ENCODE results near the gene GLDN. TPM values are rescaled to one million over a fixed set of nuclear protein-coding genes. Genes with fewer than 3 reads are reported as not detected.

The GLDN gene
- total and polyA plus RNA-seq, 2 experiments from 2014 or later = 0.29 to 2.8 TPM

GRCh38 chr15:51303462-51303980 is 37.9 kb upstream of the GLDN start:
- Histone ChIP-seq H3K9me3 (ENCODE audit: low read depth) (no peaks in the 10 kb centered on the region), H3K79me2 (ENCODE audit: insufficient read depth) (no peaks in the 10 kb centered on the region), H3K27ac (no peak overlapping the region), H3K4me3 (no peak overlapping the region), H3K36me3 (ENCODE audit: low read depth) (no peaks in the 10 kb centered on the region), H3K9me2 (ENCODE audit: insufficient read depth) (no peaks in the 10 kb centered on the region), H3F3A (ENCODE audit: insufficient read depth) (no peaks in the 10 kb centered on the region), H3K4me2 (ENCODE audit: unreplicated experiment) (no peak overlapping the region), H2AFZ (no peak overlapping the region), H4K20me1 (ENCODE audit: insufficient read depth) (no peaks in the 10 kb centered on the region), H3K27me3 (replicated peaks; ENCODE audit: insufficient read depth) (no peaks in the 10 kb centered on the region), H3K4me1 (ENCODE audit: insufficient read depth) (no peaks in the 10 kb centered on the region), H3K9ac (no peak overlapping the region)
- in situ Hi-C loops (cut with MboI) = no loop called here
- 60 to 63% methylated on average over 2 of the region's 2 CpGs for WGBS, 2 experiments (ENCODE audit: low coverage in 1 of 2, low lambda C conversion rate in 2 of 2, missing lambda C conversion rate in 2 of 2)
- TF ChIP-seq EZH2 (IDR thresholded peaks at IDR 0.05; ENCODE audit: insufficient read depth, poor library complexity, severe bottlenecking) = no peak
- TF ChIP-seq EZH2phosphoT487 (IDR thresholded peaks at IDR 0.05; ENCODE audit: insufficient read depth, low read depth) = no peak
- no peak for DNase-seq

GRCh38 chr15:51307325-51307724 is 34.1 kb upstream of the GLDN start:
- TF ChIP-seq EZH2 (IDR thresholded peaks at IDR 0.05; ENCODE audit: insufficient read depth, poor library complexity, severe bottlenecking) = no peak
- TF ChIP-seq EZH2phosphoT487 (IDR thresholded peaks at IDR 0.05; ENCODE audit: insufficient read depth, low read depth) = no peak
- H3K9ac ChIP-seq = no peak overlapping the region
- H3K9me3 ChIP-seq (ENCODE audit: low read depth) = no peaks in the 10 kb centered on the region
- H3K9me2 ChIP-seq (ENCODE audit: insufficient read depth) = no peaks in the 10 kb centered on the region
- peaks cover 14% of the 10 kb centered on the region for H3K4me1 ChIP-seq (ENCODE audit: insufficient read depth)
- in situ Hi-C loops (cut with MboI) = no loop called here
- H3K4me2 ChIP-seq (ENCODE audit: unreplicated experiment) = no peak overlapping the region
- WGBS, 2 experiments (ENCODE audit: low coverage in 1 of 2, low lambda C conversion rate in 2 of 2, missing lambda C conversion rate in 2 of 2) = 37 to 40% methylated on average over 3 of the region's 3 CpGs
- H3K4me3 ChIP-seq = no peak overlapping the region
- H3K27ac ChIP-seq = no peak overlapping the region
- H4K20me1 ChIP-seq (ENCODE audit: insufficient read depth) = no peaks in the 10 kb centered on the region
- no peaks in the 10 kb centered on the region for H3K36me3 ChIP-seq (ENCODE audit: low read depth)
- no peaks in the 10 kb centered on the region for H3K27me3 ChIP-seq (replicated peaks; ENCODE audit: insufficient read depth)
- peaks cover 16% of the 10 kb centered on the region for H3F3A ChIP-seq (ENCODE audit: insufficient read depth)
- DNase-seq = peak; percentile 18
- no peak overlapping the region for H2AFZ ChIP-seq
- no peaks in the 10 kb centered on the region for H3K79me2 ChIP-seq (ENCODE audit: insufficient read depth)

DNA sequence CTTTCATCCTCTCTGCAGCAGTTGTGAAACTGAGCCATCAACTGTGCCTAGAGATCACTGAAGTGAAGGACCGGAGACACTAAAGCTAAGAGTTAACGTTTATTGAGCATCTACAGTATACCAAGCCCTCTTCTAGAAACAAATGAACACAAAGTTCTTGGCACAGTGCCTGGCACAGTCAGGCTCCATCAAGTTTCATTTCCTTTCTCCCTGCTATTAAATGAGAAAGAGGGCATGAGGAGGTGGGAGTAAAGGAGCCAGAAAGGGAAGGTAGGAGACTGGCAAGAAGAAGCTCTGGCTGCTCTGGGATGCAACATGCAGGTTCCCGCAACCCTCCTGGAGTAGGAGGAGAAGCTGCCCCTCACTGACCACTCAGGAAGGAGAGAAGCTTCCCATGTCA is 33.6 kb upstream of the GLDN start:
- Histone ChIP-seq H3K4me2 (ENCODE audit: unreplicated experiment) (no peak overlapping the region), H3K79me2 (ENCODE audit: insufficient read depth) (no peaks in the 10 kb centered on the region), H2AFZ (no peak overlapping the region), H3K9me2 (ENCODE audit: insufficient read depth) (no peaks in the 10 kb centered on the region), H3F3A (ENCODE audit: insufficient read depth) (peaks cover 21% of the 10 kb centered on the region), H3K36me3 (ENCODE audit: low read depth) (no peaks in the 10 kb centered on the region), H3K27ac (no peak overlapping the region), H3K4me3 (no peak overlapping the region), H3K9me3 (ENCODE audit: low read depth) (no peaks in the 10 kb centered on the region), H3K27me3 (replicated peaks; ENCODE audit: insufficient read depth) (no peaks in the 10 kb centered on the region), H3K9ac (no peak overlapping the region), H4K20me1 (ENCODE audit: insufficient read depth) (no peaks in the 10 kb centered on the region), H3K4me1 (ENCODE audit: insufficient read depth) (peaks cover 19% of the 10 kb centered on the region)
- DNase-seq = no peak
- in situ Hi-C loops (cut with MboI) = no loop called here
- WGBS, 2 experiments (ENCODE audit: low coverage in 1 of 2, low lambda C conversion rate in 2 of 2, missing lambda C conversion rate in 2 of 2) = 82 to 84% methylated on average over 3 of the region's 3 CpGs
- TF ChIP-seq EZH2phosphoT487 (IDR thresholded peaks at IDR 0.05; ENCODE audit: insufficient read depth, low read depth) (no peak), EZH2 (IDR thresholded peaks at IDR 0.05; ENCODE audit: insufficient read depth, poor library complexity, severe bottlenecking) (no peak)

- in situ Hi-C loops (cut with MboI) = no loop called here
- Histone ChIP-seq H3K27me3 (replicated peaks; ENCODE audit: insufficient read depth) (no peaks in the 10 kb centered on the region), H3K9ac (no peak overlapping the region), H3K9me2 (ENCODE audit: insufficient read depth) (no peaks in the 10 kb centered on the region), H3F3A (ENCODE audit: insufficient read depth) (peaks cover 26% of the 10 kb centered on the region), H3K4me3 (no peak overlapping the region), H2AFZ (no peak overlapping the region), H3K36me3 (ENCODE audit: low read depth) (no peaks in the 10 kb centered on the region), H3K27ac (no peak overlapping the region), H3K4me2 (ENCODE audit: unreplicated experiment) (peak overlapping the region; percentile 2), H3K79me2 (ENCODE audit: insufficient read depth) (no peaks in the 10 kb centered on the region), H3K4me1 (ENCODE audit: insufficient read depth) (peaks cover 23% of the 10 kb centered on the region), H4K20me1 (ENCODE audit: insufficient read depth) (no peaks in the 10 kb centered on the region), H3K9me3 (ENCODE audit: low read depth) (no peaks in the 10 kb centered on the region)
- no peak for TF ChIP-seq EZH2 (IDR thresholded peaks at IDR 0.05; ENCODE audit: insufficient read depth, poor library complexity, severe bottlenecking)
- TF ChIP-seq EZH2phosphoT487 (IDR thresholded peaks at IDR 0.05; ENCODE audit: insufficient read depth, low read depth) = no peak
- DNase-seq = peak; percentile 79
- WGBS, 2 experiments (ENCODE audit: low coverage in 1 of 2, low lambda C conversion rate in 2 of 2, missing lambda C conversion rate in 2 of 2) = 5 to 12% methylated on average over 2 of the region's 2 CpGs
These were observed 31.4 kb upstream of the GLDN start for GRCh38 chr15:51310064-51310463.

- in situ Hi-C loops (cut with MboI) = no loop called here
- no peak overlapping the region for H3K27ac ChIP-seq
- H3K4me1 ChIP-seq (ENCODE audit: insufficient read depth) = peaks cover 23% of the 10 kb centered on the region
- no peak overlapping the region for H3K4me2 ChIP-seq (ENCODE audit: unreplicated experiment)
- no peaks in the 10 kb centered on the region for H3K36me3 ChIP-seq (ENCODE audit: low read depth)
- no peaks in the 10 kb centered on the region for H4K20me1 ChIP-seq (ENCODE audit: insufficient read depth)
- no peaks in the 10 kb centered on the region for H3K9me2 ChIP-seq (ENCODE audit: insufficient read depth)
- peaks cover 26% of the 10 kb centered on the region for H3F3A ChIP-seq (ENCODE audit: insufficient read depth)
- DNase-seq = no peak
- H3K79me2 ChIP-seq (ENCODE audit: insufficient read depth) = no peaks in the 10 kb centered on the region
- no peak overlapping the region for H3K9ac ChIP-seq
- no peak for TF ChIP-seq EZH2phosphoT487 (IDR thresholded peaks at IDR 0.05; ENCODE audit: insufficient read depth, low read depth)
- TF ChIP-seq EZH2 (IDR thresholded peaks at IDR 0.05; ENCODE audit: insufficient read depth, poor library complexity, severe bottlenecking) = no peak
- no peaks in the 10 kb centered on the region for H3K27me3 ChIP-seq (replicated peaks; ENCODE audit: insufficient read depth)
- H2AFZ ChIP-seq = no peak overlapping the region
- H3K9me3 ChIP-seq (ENCODE audit: low read depth) = no peaks in the 10 kb centered on the region
- WGBS, 2 experiments (ENCODE audit: low coverage in 1 of 2, low lambda C conversion rate in 2 of 2, missing lambda C conversion rate in 2 of 2) = 86 to 91% methylated on average over 2 of the region's 2 CpGs
- H3K4me3 ChIP-seq = no peak overlapping the region
These were observed 29.9 kb upstream of the GLDN start for GRCh38 chr15:51311510-51311909.

All from GM23248 (cell line).